ENCODE data around the gene GPX3. TPM values are rescaled to one million over a fixed set of nuclear protein-coding genes. Genes with fewer than 3 reads are reported as not detected.

GPX3 gene
- total RNA-seq, 1 donor from 2014 or later, result 32.7 TPM

DNA sequence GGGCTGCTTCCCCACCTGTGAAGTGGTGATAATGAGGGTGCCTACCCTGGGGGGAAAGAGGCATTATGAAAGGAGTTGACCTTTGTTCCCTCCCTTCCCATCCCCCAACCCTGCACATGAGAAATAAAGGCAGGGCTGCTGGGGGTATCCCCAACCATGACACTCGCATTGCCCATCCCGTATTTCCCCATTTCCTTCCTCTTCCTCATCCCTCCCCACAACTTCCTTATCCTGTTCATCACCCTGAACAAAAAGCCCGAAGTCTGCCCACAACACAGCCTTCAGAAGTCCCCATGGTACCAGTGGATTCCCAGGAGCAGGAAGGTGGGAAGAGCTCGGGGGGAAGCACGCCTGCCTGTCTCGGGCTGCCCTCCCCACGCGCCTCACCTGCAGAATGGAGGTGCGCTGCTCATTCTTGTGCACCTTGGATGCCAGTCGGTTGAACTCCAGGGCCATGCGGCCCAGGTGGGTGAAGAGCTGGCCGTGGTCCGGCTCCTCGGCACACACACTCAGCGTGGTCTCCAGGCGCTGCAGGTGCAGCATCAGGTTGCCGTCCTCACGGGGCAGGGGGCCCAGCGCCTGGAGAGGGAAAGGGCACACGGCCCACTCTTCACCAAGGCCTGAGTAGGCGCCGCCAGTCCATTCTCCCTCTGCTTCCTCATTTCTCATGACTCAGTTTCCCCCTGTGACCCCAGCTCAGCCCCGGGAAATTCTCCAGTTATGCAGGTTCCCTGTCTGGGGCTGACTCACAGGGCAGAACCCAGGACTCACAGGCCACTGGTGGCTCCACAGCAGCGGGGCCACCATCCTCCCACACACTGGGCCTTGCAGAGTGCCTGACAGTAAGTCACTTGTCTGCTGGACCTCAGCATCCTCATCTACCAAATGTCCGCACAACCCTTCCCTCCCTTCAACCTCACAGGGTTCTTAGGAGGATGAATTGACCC is 36.3 kb downstream of the GPX3 start:
- DNase-seq (ENCODE audit: low spot score), result no peak

DNA sequence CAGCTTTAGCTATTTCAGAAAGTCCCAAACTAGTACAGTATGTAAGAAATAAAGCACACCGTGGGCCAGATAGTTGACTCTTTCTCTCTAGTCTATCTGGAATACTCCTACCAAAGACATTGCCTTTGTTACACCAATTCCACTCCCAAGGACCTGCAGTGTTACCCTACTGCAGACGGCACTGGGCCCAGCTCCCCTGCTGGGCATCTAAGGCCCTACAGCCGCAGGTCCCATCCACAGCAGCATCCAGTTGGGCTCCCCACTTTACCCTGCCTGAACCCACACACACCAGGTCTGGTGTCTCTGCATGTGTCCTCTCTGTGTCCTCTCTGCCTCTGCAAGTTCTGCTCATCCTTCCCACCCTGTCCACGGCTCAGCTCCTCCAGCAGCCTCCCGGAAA is 37.9 kb downstream of the GPX3 start:
- DNase-seq (ENCODE audit: low spot score), result no peak

DNA sequence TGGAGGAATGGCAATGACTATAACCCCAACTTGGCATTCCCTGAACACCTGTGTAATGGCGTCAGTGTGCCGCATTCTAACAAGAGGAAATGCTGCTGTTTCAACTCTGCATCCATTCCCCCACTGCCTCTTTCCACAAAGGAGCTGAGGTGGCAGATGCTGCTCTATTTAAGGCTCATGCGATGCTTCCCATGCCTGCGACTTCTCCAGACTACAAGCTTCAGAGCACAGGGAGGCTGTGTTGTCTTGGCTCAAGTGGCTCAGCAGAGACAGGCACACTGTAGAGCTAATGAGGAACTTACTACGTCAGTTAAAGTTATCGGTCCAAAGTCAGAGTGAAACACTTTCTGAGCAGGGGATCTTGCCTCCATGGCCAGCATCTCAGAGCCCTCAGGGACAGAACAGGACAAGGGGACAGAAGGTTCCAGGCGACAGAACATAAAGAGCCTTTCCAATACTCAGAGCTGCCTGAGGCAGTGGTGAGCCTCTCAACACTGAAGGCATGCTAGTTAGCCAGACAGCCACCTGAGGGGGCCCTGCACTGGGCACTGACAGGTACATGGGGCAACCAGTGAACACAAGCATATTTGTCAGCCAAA is 38.6 kb downstream of the GPX3 start:
- peak; percentile 13 for DNase-seq (ENCODE audit: low spot score)

DNA sequence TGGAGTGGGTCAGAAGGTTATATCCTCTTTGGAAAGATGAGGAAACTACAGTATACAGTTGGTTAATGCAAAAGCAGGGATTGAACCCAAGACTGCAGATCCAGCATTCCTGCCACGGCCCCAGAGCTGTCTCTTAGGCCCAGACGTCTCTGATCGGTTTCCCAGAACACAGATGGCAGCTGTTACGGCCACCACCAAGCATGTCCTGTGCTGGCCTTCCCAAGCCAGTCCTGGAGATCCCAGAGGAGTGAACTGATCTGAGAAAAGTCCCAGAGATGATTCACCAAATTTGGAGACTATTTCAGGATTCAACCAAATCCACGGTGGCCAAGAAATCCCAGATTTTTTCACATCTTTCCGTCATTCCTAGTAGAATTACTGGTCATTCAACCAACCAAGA is 40.4 kb downstream of the GPX3 start:
- DNase-seq (ENCODE audit: low spot score), result no peak

DNA sequence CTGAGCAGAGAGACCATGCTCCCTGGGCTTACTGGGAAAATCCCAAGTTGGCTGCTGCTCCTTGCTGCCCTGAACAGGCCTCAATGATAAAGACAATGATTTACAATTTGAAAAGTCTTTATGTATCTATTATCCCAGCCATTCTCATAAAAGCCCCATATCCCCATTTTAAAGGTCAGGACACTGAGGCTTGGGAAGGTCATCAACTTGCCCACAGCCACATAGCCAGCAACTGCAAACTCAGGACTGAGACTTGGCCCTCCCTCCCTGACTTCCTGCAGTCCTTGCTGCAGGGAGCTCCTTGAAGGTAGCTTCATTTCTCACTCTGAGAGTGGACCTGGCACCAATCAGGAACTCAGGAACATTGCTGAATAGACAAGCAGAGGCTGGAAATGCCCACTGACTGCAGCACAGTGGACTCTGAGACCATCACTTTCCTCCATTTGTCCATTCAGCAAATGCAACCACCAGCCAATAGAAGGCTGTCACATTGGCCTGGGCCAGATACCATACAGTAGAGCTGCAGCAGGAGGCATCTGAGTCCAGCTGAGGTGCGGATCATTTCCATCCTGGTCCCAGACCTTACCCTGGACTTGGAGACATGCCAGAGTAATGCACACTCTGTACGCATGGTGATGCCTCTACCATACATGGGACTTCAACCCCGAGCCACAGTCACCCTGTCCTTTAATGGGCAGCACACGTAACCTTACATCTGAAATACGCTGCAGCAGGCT is 42.2 kb downstream of the GPX3 start:
- no peak for DNase-seq (ENCODE audit: low spot score)

DNA sequence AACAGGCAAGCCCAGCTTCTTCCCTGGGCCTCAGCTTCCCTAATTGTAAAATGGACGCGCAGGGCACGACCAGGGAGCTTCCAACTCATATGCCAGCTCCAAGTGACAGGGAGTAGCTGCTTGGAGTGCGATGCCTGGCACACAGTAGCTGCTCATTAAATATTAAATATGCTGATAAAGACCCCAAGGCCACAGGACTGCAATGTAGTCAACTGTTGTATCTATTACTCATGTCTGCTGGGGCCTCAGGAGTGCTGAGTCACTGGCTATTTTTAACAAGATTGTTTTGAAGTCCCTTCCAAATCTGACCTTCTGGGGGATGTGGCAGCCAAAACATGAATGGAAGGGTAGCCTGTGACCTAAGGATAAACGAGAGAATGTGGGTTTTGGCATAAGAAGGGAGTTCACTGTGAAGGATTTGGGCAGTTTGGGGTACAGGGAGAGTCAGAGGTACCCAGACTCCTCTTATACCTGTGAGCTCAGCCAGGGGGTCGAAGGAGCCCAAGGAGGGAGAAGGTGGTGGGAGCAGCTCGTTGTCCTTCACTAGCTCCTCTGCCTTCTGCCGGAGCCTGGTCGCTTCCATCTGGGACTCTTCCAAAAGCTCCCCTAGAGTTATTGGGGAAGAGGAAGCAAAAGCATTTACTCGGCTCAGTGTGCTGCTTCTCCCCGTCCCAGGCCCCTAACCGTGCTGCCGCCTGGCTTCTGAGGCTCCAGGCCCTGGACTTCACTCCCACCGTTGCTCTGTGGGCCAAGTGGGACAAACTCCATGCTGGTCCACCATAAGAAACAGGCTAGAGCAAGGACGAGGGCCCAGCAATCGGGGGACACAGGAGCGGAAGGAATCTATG is 43.0 kb downstream of the GPX3 start:
- DNase-seq (ENCODE audit: low spot score), result peak; percentile 80

DNA sequence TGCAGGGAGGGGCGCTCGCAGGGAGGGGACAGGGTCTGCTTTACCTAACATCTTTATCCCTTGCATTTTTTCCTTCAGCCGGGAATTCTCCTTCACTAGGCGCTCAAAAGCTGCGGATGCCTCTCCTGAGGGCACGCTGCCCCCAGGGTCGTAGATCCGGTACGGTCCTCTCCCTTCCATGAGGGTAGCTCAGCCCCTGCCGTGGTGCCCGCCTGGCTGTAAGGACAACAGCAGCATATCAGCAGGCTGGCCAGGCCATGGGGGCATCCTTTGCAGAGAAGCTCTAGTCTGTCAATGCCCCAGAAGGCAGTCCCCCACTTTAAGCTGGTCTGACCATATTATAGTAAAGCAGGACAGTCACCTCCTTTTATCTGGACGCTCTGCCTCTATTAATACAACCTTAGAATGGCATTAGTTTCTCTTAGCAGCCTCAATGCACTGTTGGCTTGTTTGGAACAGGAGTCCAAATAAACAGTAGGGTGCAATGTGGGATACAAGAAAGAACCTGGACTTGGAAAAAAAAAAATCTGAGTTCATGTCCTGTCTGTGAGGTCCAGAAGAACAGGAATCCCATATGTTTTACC is 44.6 kb downstream of the GPX3 start:
- no peak for DNase-seq (ENCODE audit: low spot score)

DNA sequence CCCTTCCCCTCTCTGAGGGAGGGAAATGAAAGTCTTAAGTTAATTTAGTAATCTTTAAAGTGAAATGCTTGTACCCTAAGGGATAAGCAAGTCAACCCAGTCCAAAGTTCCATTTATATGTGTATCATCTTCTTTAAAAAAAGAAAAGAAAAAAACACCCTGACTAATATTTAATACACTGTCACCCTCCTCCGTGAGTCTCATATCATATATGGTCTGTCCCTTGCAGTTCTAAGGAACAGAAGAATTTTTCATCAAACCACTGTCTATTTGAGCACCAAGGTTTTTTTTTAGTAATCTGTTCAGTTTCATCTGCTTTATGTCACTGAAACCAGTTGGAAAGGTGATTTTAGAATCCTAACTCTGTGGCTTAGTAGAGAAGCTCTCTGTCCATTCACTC is 45.2 kb downstream of the GPX3 start:
- DNase-seq (ENCODE audit: low spot score), result no peak

DNA sequence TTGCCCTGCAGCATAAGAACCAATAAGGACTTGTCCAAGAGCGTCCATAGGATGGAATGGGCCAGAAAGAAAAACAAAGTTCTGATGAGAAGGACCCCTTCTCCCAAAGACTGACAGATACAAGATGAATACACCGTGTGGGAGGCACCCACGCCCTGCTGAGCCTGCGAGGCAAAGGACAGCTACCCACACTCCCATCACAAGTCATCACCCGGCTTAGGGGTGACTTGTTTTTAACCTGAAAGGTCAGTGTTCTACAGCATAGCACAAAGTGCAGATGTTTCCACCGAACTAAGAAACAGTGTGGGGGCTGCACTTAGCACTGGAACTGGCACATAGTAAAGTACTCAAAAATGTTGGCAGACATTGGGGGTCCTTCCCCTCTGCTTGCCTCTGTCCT is 46.5 kb downstream of the GPX3 start:
- DNase-seq (ENCODE audit: low spot score), result no peak

DNA sequence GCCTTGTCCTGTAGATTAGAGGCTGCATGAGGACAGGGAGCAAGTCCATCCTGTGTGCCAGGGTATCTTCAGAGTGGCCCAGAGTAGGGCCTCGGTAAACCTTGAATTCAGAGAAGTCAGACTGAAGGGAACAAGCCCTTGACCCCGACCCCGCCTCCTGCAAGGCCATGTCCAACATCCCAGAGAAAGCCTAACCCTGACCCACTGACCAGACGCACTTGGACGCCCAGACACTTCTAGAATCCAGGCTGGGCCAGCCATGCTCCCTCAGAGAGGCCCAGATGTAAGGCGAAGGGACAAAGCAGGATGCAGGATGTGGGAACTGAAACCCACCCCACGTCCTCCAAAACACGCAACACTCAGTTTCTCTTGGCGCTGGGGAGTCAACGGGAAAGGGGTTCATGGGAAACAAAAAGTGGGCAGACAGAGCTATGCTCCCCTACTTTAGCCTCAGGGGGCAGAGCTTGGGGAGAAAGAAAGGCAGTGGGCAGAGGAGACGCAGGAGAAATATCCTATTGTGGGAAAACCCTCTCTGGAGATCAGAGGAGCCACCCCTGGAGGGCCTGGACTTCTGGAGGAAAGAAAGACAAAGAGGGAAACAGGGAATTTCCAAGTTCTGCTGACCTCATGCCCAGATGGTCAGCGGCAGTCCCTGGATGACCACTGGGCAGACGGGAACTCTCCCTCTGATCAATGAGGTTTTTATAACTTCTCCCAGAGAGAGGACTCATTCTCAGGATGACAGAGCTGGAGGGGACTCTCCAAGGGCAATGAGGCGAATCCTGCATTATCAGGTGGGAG is 47.4 kb downstream of the GPX3 start:
- DNase-seq (ENCODE audit: low spot score), result no peak

DNA sequence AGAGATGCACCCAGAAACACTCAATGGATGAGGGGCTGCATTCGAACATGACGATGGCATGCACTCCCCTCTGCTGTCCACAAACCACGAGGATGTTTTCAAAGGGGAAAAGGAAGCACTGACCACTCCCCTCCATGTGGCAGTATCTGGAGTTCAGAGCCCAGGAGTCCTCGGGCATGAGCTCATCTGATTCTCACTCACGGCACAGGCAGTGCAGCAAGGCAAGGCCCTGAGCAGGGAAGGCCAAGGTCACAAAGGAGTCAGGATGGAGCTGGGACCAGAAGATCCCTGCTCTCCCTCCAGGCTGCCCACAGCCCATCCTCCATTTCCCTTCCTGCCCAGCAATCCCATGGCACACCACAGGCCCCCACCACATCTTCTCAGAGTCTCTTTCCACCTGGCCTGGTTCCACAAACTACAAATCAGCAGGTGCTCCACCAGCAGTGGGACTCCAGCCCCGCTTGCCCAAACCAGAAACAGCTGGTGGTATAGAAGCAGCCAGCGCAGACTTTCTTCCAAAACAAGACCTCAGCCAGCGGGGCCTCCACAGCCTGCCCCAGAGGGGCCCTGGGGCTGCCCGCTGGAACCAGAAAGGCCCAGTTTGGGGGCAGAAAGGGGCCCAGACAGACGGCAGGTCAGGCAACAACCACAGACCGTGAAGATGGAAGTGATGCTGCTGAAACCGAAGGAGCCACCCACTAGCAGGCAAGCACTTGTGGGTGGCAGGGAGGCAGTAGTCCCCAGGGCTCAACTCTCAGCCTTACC is 48.2 kb downstream of the GPX3 start:
- DNase-seq (ENCODE audit: low spot score), result no peak

DNA sequence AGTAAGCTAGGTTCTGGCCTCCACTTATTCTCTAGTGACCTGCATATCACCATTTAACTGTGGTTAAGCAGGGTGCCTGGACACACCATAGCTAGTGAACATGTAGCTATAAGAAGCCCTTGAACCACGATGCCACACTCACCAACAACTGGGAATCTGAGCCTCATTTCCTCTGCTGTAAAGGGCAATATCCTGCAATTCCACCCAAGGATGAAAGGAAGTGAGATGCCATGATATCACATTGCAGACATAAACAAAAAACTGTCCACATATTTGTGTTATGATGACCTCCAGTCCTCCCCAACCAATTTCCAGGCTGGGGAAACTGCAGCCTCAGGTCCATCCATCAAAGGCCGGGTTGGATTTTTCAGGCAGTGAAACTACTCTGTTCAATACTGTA is 50.1 kb downstream of the GPX3 start:
- DNase-seq (ENCODE audit: low spot score), result no peak

DNA sequence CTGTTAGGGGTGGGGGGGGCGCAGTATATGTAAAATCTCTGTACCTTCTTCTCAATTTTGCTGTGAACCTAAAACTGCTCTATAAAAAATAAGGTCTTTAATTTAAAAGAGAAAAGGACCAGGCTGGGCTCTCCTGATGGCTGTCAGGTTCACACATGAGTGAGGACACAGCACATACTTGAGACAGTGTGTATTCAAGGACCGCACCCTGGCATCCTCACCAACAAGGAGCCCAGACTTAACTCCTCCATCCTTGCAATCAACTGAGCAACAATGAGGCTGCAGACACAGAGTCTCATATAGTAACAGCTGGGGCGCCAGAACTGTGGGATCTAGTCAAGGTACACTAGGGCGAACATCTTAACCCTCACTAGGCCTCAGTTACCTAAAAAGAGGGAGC is 50.6 kb downstream of the GPX3 start:
- DNase-seq (ENCODE audit: low spot score), result no peak

DNA sequence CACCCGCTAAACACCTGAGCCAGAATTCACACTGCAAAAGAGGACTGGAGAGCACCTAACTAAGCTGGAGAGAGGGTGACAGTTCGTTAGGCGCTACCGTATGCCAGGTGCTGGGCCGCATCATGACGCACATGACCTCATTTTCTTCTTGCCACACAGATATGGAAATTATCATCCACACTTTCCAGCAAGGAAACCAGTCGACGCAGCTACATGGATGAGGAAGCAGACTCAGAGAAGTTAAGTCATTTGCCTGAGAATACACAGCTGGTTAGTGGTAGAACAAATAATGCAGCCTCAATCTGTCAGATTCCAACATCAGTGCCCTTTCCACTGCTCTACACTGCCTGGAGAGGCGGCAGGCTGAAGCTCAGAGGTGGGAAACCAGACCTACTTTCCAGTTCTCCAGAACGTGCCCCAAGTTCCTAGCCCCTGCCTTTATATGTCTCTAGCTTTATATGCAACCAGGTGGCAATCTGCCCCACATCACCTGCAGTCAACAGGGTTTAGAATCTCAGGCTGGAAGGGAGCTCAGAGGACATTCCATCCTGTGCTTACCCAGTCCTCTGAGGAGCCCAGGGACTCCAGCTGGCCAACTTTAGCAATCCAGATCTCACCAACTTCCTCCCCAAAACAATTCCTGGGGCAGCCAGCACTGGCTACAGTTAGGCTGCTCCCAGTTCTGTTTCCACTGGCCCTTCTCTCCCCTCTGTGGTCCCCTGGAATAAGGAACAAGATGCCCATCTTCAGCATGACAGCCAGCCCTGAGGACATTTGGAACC is 51.6 kb downstream of the GPX3 start:
- no peak for DNase-seq (ENCODE audit: low spot score)

DNA sequence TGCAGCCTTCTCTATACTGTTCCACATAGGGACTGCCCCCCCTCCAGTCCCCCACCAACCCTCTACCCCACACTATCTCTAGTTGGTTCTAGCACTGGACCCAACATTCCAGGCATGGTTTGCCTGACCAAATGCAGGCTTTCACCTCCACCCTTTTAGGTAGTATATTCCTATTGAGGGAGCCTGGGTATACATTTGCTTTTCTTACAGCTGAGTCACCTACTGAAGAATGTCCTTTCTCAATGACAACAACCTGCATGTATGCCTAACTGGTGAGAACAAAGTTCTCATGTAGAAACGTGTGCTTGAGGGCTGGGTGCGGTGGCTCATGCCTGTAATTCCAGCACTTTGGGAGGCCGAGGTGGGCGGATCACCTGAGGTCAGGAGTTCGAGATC is 52.2 kb downstream of the GPX3 start:
- no peak for DNase-seq (ENCODE audit: low spot score)

DNA sequence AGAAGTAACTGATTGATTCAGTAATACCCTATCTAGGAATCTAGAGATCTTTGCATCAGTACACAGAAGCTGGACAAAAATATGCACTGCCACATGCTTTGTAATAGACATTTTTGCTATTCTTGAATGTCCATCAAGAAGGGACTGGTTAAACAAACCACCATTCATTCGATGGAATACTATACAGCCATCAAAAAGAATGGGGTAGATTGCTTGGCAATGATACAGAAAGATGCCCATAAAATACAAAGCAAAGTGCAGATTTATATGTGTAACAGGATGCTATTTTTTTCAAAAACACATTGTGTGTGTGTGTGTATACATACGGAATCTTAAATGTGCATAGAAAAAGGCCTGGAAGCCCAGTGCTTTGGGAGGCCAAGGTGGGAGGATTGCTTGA is 52.9 kb downstream of the GPX3 start:
- no peak for DNase-seq (ENCODE audit: low spot score)

DNA sequence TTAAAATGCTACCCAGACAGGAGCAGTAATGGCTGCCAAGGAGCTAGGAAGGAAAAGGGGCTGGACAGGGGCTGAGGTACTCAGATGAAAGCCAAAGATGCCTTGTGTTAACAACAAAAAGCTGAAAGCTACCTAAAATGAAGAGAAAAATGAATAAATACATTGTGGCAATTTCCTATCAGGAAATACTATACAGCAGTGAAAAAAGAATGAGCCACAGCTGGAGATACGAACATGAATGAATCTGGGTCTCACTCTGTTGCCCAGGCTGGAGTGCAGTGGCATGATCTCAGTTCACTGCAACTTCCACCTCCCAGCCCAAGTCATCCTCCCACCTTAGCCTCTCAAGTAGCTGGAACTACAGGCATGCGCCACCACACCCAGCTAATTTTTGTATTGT is 54.2 kb downstream of the GPX3 start:
- DNase-seq (ENCODE audit: low spot score), result no peak

DNA sequence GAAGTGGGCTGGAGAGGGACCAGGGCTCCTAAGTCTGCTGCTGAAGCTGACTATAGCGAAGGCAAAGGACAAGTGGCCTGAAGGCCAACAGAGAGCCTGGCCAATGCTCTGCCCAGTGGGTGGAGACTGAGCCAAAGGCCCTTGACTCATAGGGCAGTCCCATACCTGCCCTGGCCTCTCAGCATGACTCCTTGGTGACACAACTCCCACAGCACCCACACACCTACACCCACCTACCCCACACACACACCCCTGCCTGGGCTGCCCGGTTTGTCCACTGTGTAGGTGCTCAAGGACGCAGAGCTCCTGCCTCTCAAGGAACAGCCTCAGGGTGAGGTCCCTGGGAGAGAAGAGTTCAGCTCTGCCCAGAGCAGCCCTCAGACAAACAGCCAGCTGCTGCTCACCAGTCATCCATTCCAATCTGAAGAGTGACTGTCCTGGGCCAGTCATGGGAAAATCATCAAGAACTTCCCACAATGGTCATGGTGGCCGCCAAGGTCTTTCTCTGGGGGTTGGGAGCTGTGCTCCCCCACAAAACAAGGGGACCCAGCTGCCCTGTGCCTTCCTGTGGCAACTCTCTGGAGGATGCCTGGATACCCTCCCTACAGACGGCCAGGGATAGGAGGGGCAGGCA is 55.4 kb downstream of the GPX3 start:
- no peak for DNase-seq (ENCODE audit: low spot score)
